WI38 (cell line): ENCODE data around the gene CAPN11.

Source experiments
- H3K4me3 ChIP-seq: 2 replicates; pipeline ENCODE4 v1.5.1; 2011; ENCODE audit warnings: low read depth, mild to moderate bottlenecking, control low read depth, low read length
- CTCF ChIP-seq: IDR thresholded peaks from 2 replicates; pipeline ENCODE4 v1.5.1; 2012; ENCODE audit warnings: low read depth, mild to moderate bottlenecking, control low read depth, low read length

Gene CAPN11

GRCh38 chr6:44115866-44116265 is 42.8 kb upstream of the CAPN11 start:
- peak overlapping the region; percentile 32 for H3K4me3 ChIP-seq
- TF ChIP-seq CTCF = no peak

GRCh38 chr6:44116641-44117382 is 41.8 kb upstream of the CAPN11 start:
- TF ChIP-seq CTCF = no peak
- peak overlapping the region; percentile 32 for H3K4me3 ChIP-seq

- H3K4me3 ChIP-seq = peak overlapping the region; percentile 32
- TF ChIP-seq CTCF = no peak
These were observed 41.1 kb upstream of the CAPN11 start for GRCh38 chr6:44117397-44118128.

GRCh38 chr6:44119704-44120262 is 38.8 kb upstream of the CAPN11 start:
- TF ChIP-seq CTCF = no peak
- no peak overlapping the region for H3K4me3 ChIP-seq

GRCh38 chr6:44120692-44121443 is 37.8 kb upstream of the CAPN11 start:
- H3K4me3 ChIP-seq = no peak overlapping the region
- no peak for TF ChIP-seq CTCF

GRCh38 chr6:44122801-44123200 is 35.8 kb upstream of the CAPN11 start:
- no peak overlapping the region for H3K4me3 ChIP-seq
- TF ChIP-seq CTCF = no peak

GRCh38 chr6:44123544-44123943 is 35.1 kb upstream of the CAPN11 start:
- no peak overlapping the region for H3K4me3 ChIP-seq
- TF ChIP-seq CTCF = no peak
